BLaER1 treated with 17β-estradiol and CSF1 and Interleukin-3, amounts not matched to agents 10 nM and 100 nM (cell line): Measurements from ENCODE around the gene RASL12.

Experiments used
- H3K27ac ChIP-seq, 11 experiments: shearing (Covaris generic); formaldehyde crosslinking; 2 replicates each; pipeline ENCODE4 v1.8.1; 2022
- H3K27me3 ChIP-seq, 11 experiments: shearing (Covaris generic); formaldehyde crosslinking; 2 replicates each; pipeline ENCODE4 v1.8.1; 2022
- H3K36me3 ChIP-seq, 11 experiments: shearing (Covaris generic); formaldehyde crosslinking; 2 replicates each; pipeline ENCODE4 v1.8.1; 2022
- H3K4me1 ChIP-seq, 10 experiments: shearing (Covaris generic); formaldehyde crosslinking; 2 replicates each; pipeline ENCODE4 v1.8.1; 2022
- H3K4me2 ChIP-seq, 11 experiments: shearing (Covaris generic); formaldehyde crosslinking; 2 replicates each; pipeline ENCODE4 v1.8.1; 2022
- H3K4me3 ChIP-seq, 10 experiments: shearing (Covaris generic); formaldehyde crosslinking; 2 replicates each; pipeline ENCODE4 v1.8.1; 2022
- H3K9ac ChIP-seq, 11 experiments: shearing (Covaris generic); formaldehyde crosslinking; 2 replicates each; pipeline ENCODE4 v1.8.1; 2022
- H3K9me3 ChIP-seq, 11 experiments: shearing (Covaris generic); formaldehyde crosslinking; replicated peaks in 1 of 11; 2 replicates each; pipeline ENCODE4 v1.8.1; 2022
- H4K20me1 ChIP-seq, 11 experiments: shearing (Covaris generic); formaldehyde crosslinking; 2 replicates each; pipeline ENCODE4 v1.8.1; 2022
- Cebpa-rat ChIP-seq, 11 experiments: shearing (Covaris generic); IDR thresholded peaks; 2 replicates each; pipeline ENCODE4 v1.8.1; 2022

Gene RASL12

DNA sequence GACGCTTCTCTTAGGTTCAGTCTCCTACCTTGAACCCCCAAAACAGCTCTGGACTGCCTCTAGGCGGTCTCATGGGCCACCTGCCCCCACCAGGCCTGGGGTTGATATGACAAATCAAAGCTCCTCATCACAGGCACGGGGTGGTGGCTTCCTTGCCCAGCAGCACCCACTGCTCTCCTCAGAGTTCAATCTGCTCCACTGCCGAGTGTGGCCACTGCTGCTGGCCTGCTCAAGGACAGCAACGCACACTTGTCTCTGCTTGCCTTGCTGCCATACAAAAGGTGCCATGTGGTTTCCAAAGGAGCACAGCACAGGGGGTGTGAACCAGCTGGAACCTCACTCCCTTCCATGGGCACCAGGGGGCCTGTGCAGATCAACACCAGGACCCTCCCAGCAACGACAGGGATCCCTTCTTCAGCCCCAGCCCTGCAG is 18.9 kb upstream of the RASL12 start:
- TF ChIP-seq Cebpa-rat (IDR thresholded peaks at IDR 0.05) = no peak
- Histone ChIP-seq H3K27me3 (no peaks in the 10 kb centered on the region), H3K4me3 (no peak overlapping the region), H3K4me2 (no peak overlapping the region), H3K9me3 (no peaks in the 10 kb centered on the region), H3K4me1 (peaks cover 7 to 36% (median 26%) of the 10 kb centered on the region in 10 experiments), H4K20me1 (peaks cover 0 to 32% (median 0%) of the 10 kb centered on the region in 11 experiments; a peak in 2 of 22 replicates), H3K36me3 (no peaks in the 10 kb centered on the region), H3K9ac (no peak overlapping the region; a peak in 1 of 22 replicates), H3K27ac (no peak overlapping the region)

DNA sequence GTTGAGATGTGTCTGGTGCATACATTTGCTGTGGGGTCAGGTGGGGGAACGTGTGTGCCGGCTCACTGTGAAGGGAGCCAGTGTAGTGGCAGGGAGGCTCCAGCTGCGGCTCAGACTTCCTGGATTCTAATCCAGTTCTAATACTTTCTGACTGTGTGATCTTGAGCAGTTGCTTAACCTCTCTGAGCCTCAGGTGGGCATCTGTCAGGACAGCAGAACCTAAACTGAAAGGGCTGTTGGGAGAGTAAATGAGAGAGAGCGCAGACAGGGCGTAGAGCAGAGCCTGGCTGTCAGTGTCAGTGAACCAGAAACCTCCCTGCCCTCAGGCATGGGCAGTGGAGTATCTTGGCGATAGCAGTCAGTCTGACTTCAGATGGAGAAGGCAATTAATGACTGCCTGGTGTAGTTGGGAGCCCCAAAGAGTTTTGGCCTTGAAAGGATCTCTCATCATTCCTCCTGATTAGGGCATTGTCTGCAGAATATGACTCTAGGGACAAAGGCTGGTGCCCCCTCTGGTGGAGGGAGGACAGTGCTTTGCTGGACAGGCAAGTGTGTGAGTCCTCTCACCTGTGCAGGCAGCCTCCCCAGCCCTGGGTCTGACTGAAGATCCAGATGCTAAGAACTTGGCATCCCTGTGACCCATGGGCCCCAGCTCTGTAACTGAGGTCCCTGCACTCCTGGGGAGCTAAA is 18.3 kb upstream of the RASL12 start:
- Histone ChIP-seq H4K20me1 (peaks cover 0 to 32% (median 0%) of the 10 kb centered on the region in 11 experiments; a peak in 2 of 22 replicates), H3K9me3 (no peaks in the 10 kb centered on the region), H3K36me3 (no peaks in the 10 kb centered on the region), H3K27ac (no peak overlapping the region), H3K4me2 (no peak overlapping the region), H3K4me3 (no peak overlapping the region), H3K9ac (no peak overlapping the region; a peak in 1 of 22 replicates), H3K4me1 (peaks cover 7 to 37% (median 29%) of the 10 kb centered on the region in 10 experiments), H3K27me3 (no peaks in the 10 kb centered on the region)
- TF ChIP-seq Cebpa-rat (IDR thresholded peaks at IDR 0.05) = no peak

DNA sequence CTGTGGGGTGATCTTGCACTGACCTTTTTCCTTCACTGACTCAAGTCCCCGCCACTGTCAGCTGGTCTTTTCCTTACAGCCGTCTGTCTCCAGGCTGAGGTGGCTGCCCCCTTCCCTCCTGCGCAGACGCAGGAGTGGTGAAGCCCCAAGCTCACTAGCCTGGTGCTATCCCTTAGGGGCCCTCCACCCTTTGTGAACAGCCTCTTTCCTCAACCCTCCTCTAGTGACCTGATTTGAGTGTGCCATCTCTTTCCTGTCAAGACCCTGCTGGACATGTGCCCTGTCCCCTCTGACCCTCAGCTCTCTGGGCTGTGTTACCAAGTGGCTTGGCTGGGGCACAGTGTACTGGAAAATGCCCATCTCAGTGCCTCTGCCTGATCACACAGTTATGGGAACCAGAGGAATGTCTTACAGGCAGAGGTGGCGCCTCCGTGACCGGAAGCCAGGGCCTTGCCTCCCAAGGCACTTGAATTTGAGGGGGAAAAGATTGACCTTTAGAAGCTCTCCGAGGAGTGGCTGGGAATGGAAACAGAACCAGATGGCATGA is 17.5 kb upstream of the RASL12 start:
- H3K4me3 ChIP-seq = no peak overlapping the region
- no peaks in the 10 kb centered on the region for H3K9me3 ChIP-seq
- peak overlapping the region in 3 of 11 experiments; percentile 2 to 18 (median 4); a peak in 2 of 22 replicates for H3K9ac ChIP-seq
- TF ChIP-seq Cebpa-rat (IDR thresholded peaks at IDR 0.05) = no peak
- H3K36me3 ChIP-seq = no peaks in the 10 kb centered on the region
- no peaks in the 10 kb centered on the region for H3K27me3 ChIP-seq
- H3K27ac ChIP-seq = no peak overlapping the region
- peaks cover 7 to 37% (median 29%) of the 10 kb centered on the region in 10 experiments for H3K4me1 ChIP-seq
- H4K20me1 ChIP-seq = peaks cover 0 to 32% (median 0%) of the 10 kb centered on the region in 11 experiments; a peak in 2 of 22 replicates
- peak overlapping the region in 8 of 11 experiments; percentile 2 to 59 (median 42); a peak in 12 of 22 replicates for H3K4me2 ChIP-seq

DNA sequence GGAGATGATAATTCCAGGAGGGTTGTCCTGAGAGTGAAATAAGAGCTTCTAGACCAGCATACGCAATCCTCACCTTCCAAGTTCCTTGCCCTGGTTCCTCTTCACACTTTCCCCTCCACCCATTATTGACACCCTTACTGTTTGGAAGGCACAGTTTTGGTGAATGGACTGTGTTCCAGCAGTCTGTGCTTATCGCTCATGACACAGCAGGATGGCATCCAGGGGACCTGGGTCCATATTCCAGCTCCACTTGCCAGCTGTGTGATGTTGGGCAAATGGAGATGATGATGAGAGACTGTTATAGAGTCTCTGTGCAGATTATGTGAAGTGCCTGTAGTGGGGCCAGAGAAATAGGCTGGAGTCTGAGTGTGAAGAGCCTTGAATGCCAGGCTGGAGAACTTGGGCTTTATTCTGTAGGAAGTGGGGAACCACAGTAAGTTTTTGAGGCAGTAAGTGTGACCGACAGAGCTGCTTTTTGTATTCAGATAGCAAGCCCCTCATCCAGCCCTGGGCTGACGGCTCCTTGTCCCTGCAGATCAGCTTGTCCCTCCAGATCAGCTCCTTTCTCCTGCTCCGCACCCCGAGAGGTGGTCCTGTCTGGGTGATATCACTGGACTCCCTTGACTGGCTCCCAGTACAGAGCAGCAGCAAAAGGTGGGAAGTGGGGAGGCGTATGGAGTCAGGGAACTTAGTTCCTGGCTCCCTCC is 16.9 kb upstream of the RASL12 start:
- Histone ChIP-seq H4K20me1 (peaks cover 0 to 27% (median 0%) of the 10 kb centered on the region in 11 experiments; a peak in 2 of 22 replicates), H3K4me1 (peaks cover 7 to 37% (median 29%) of the 10 kb centered on the region in 10 experiments), H3K27ac (no peak overlapping the region), H3K4me2 (peak overlapping the region in 8 of 11 experiments; percentile 2 to 59 (median 42); a peak in 12 of 22 replicates), H3K9ac (peak overlapping the region in 3 of 11 experiments; percentile 2 to 18 (median 4); a peak in 1 of 22 replicates), H3K4me3 (no peak overlapping the region), H3K36me3 (no peaks in the 10 kb centered on the region), H3K27me3 (no peaks in the 10 kb centered on the region), H3K9me3 (no peaks in the 10 kb centered on the region)
- no peak for TF ChIP-seq Cebpa-rat (IDR thresholded peaks at IDR 0.05)

DNA sequence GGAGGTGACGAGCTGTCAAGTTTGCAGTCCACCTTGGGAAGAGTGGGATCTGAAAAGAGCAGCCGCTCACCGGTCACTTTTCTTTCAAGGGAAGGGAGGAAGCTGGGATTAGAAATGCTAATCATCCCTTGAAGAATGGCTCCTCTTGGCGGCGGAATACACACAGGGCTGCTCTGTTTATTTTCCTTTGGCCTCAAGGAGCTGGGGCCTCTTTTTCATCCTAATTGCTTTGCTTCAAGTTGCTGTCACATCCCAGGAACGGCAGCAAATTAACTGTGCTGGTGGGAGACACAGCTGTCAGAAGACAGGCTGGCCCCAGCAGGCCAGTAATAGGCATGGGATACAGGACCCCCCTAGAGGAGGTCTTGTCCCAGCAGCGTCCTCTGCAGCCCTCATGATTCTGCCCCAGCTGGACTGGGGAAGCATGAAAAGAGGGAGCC is 15.5 kb upstream of the RASL12 start:
- H3K9me3 ChIP-seq = no peaks in the 10 kb centered on the region
- no peak overlapping the region for H3K4me3 ChIP-seq
- peak overlapping the region in 2 of 11 experiments; percentile 54 to 59; a peak in 1 of 22 replicates for H3K4me2 ChIP-seq
- H4K20me1 ChIP-seq = peaks cover 0 to 19% (median 0%) of the 10 kb centered on the region in 11 experiments; a peak in 2 of 22 replicates
- no peak for TF ChIP-seq Cebpa-rat (IDR thresholded peaks at IDR 0.05)
- H3K27me3 ChIP-seq = no peaks in the 10 kb centered on the region
- no peak overlapping the region for H3K27ac ChIP-seq
- H3K9ac ChIP-seq = no peak overlapping the region
- peaks cover 7 to 37% (median 30%) of the 10 kb centered on the region in 10 experiments for H3K4me1 ChIP-seq
- no peaks in the 10 kb centered on the region for H3K36me3 ChIP-seq

DNA sequence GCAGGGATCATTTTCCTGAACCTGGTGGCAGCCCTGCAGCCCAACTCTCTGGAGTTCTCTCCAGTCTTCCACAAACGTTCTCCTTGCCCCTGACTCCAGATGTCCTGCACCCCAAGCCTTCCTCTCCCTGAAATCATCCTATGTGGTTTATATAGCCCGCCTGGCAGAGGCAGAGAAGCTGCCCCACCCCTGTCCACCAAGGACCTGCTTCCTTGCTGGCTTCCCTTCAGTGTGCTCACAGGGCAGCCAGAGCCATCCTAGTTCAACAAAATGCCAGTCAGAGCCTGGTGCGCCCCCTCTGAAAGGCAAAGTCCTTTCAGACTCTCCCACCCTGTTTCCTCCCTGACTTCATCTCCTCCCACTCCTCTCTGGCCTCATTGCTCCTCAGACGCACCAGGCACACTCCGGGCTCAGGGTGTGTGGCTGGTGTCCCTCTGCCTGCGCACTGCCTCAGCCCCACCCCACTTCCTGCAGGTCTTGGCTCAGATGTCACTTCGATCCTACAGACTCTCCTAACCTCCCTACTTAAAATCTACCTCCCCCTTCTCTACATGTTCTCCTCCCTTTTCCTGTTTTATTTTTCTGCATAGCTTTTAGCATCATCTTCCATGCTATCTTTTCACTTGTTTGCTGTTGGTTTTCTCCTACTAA is 14.6 kb upstream of the RASL12 start:
- Histone ChIP-seq H3K36me3 (no peaks in the 10 kb centered on the region), H3K4me2 (peak overlapping the region; percentile 41 to 65 (median 56)), H3K27ac (no peak overlapping the region; a peak in 1 of 22 replicates), H3K4me3 (no peak overlapping the region), H3K9me3 (no peaks in the 10 kb centered on the region; a peak in 1 of 22 replicates), H3K9ac (peak overlapping the region in 4 of 11 experiments; percentile 2 to 32 (median 14); a peak in 2 of 22 replicates), H4K20me1 (peaks cover 0 to 14% (median 0%) of the 10 kb centered on the region in 11 experiments; a peak in 2 of 22 replicates), H3K4me1 (peaks cover 7 to 44% (median 36%) of the 10 kb centered on the region in 10 experiments), H3K27me3 (no peaks in the 10 kb centered on the region)
- no peak for TF ChIP-seq Cebpa-rat (IDR thresholded peaks at IDR 0.05)

DNA sequence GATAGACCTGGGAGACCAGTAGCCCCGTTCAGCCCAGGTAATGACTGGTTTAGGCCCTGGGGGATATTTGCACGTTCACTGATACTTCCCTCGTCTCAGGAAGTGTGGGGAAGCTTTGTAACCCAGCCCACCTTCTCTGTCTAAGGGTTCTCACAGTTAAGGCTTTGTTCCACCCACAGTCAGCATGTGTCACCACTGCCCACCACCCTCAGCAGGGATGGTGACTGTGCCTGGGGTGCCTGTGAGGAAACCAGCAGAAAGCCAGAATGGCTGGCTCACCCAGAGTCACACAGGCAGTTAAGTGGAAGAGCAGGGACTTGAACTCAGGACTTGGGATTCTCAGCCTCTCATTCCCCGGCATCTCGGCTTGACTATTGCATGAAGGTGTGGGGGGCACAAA is 14.0 kb upstream of the RASL12 start:
- Histone ChIP-seq H3K9me3 (no peaks in the 10 kb centered on the region; a peak in 1 of 22 replicates), H3K4me3 (no peak overlapping the region), H3K9ac (0 out of 22 replicates have a peak overlapping the region, but pooled peaks of 1 of the 11 experiments have one; percentile 24), H3K4me2 (peak overlapping the region in 10 of 11 experiments; percentile 50 to 65 (median 56); a peak in 19 of 22 replicates), H3K27me3 (0 out of 22 replicates have a peak, but pooled peaks cover 0 to 1% (median 0%) of the 10 kb centered on the region in 11 experiments), H3K27ac (no peak overlapping the region), H4K20me1 (peaks cover 0 to 7% (median 0%) of the 10 kb centered on the region in 11 experiments; a peak in 2 of 22 replicates), H3K4me1 (peaks cover 12 to 51% (median 42%) of the 10 kb centered on the region in 10 experiments), H3K36me3 (no peaks in the 10 kb centered on the region)
- no peak for TF ChIP-seq Cebpa-rat (IDR thresholded peaks at IDR 0.05)

DNA sequence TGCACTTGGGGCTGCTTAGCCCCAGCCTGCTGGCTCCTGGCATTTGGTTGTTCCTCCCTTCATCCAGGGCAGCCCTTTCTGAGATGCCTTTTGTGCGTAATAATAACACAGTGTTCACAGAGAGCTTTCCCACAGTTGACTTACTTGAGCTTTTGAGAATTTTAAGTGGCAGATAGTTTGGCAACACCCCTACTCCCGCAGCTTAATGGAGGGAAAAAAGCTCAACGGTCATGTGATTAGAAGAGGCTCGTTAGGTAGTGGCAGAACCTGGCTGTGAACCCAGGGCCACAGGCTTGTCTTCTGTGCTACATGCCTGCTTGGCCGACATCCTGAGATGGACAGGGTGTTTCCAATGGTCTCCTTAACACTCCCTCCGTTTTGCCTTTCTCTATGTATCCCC is 13.5 kb upstream of the RASL12 start:
- TF ChIP-seq Cebpa-rat (IDR thresholded peaks at IDR 0.05) = no peak
- Histone ChIP-seq H4K20me1 (peaks cover 0 to 2% (median 0%) of the 10 kb centered on the region in 11 experiments; a peak in 2 of 22 replicates), H3K4me1 (peaks cover 17 to 55% (median 46%) of the 10 kb centered on the region in 10 experiments), H3K4me2 (peak overlapping the region in 2 of 11 experiments; percentile 54 to 61; a peak in 2 of 22 replicates), H3K4me3 (no peak overlapping the region), H3K27me3 (0 out of 22 replicates have a peak, but pooled peaks cover 0 to 4% (median 0%) of the 10 kb centered on the region in 11 experiments), H3K27ac (no peak overlapping the region), H3K36me3 (no peaks in the 10 kb centered on the region), H3K9ac (no peak overlapping the region), H3K9me3 (no peaks in the 10 kb centered on the region; a peak in 1 of 22 replicates)
